Choroid plexus epithelial cell (primary cell): ENCODE results near the gene SLC13A4.

Experiments used
- DNase-seq: peaks from one replicate; pipeline ENCODE4 v3.0.0-alpha.2; 2010; ENCODE audit warnings: low read depth
- H3K4me3 ChIP-seq: 2 replicates; pipeline ENCODE4 v1.5.1; 2011; ENCODE audit warnings: low read depth, mild to moderate bottlenecking, control low read depth, low read length, moderate library complexity
- TF ChIP-seq, protein P1 (sequence below): conservative IDR thresholded peaks from 2 replicates; pipeline ENCODE4 v1.5.1; 2011; ENCODE audit warnings: low read depth, mild to moderate bottlenecking, control low read depth, inconsistent platforms, low read length, moderate library complexity

The SLC13A4 gene

DNA sequence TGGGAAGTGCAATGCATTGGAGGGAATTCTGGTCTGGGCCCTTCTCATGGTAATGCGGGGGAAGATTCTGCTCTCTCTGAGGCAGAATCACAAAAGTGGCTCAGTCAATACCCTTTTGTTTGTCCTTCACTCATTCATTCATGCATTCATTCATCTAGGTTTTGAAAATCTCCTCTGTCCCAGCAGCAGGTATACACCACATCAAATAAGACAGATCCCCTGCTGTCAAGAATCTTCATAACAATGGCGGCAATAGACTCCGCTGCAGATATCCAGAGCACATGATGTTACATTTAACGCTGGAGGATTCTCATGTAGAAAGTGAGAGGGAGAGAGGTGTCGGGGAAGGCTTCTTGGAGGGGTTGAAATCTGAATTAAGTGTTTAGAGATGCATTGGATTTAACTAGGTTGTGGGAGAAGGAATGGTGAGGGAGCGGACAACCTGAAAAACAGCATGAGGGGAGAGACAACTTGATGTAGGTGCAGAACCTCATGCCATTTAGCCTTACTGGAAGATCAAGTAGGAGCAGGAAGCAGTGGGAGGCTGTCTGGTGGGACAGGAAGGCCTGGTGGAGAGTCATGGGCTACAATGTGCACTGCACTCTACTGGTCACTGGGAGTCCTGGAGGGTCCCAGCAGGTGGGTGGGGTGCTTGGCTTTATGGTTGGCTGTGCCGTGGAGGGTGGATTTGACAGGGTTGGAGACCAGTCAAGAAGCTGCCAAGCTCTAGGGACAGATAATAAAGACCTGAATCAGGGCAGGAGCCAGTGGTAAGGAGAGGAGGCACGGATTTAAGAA, 25.8 kb upstream of the SLC13A4 start:
- DNase-seq, result no peak
- TF ChIP-seq, protein P1, sequence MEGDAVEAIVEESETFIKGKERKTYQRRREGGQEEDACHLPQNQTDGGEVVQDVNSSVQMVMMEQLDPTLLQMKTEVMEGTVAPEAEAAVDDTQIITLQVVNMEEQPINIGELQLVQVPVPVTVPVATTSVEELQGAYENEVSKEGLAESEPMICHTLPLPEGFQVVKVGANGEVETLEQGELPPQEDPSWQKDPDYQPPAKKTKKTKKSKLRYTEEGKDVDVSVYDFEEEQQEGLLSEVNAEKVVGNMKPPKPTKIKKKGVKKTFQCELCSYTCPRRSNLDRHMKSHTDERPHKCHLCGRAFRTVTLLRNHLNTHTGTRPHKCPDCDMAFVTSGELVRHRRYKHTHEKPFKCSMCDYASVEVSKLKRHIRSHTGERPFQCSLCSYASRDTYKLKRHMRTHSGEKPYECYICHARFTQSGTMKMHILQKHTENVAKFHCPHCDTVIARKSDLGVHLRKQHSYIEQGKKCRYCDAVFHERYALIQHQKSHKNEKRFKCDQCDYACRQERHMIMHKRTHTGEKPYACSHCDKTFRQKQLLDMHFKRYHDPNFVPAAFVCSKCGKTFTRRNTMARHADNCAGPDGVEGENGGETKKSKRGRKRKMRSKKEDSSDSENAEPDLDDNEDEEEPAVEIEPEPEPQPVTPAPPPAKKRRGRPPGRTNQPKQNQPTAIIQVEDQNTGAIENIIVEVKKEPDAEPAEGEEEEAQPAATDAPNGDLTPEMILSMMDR, result no peak
- no peak overlapping the region for H3K4me3 ChIP-seq

DNA sequence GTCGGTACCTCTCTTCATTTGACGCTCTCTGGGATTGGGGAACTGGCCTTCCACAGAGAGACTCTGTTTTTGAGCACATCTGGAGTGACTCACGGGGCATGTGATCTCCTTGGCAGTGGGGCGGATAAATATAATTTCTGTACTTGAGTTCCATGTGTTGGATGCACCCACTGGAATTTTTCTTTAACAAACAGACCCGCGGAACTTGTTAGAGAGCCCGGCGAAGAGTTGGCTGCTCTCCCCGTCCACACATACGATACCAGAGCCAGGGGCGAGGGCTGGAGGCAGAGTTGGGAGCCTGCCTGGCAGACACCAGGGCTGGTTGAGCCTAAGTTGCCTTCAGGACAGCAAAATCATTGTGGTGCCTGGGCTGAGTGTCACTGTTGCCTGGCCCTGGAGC, 20.8 kb upstream of the SLC13A4 start, which contains the start of gene FAM180A:
TSS of gene FAM180A (minus strand) at position 44 of the 400 bp plus-strand sequence. CDS start 233 bp downstream, outside the sequence.
- TF ChIP-seq, protein P1, result no peak
- no peak within 1 kb of the TSS for H3K4me3 ChIP-seq
- DNase-seq, result no peak

DNA sequence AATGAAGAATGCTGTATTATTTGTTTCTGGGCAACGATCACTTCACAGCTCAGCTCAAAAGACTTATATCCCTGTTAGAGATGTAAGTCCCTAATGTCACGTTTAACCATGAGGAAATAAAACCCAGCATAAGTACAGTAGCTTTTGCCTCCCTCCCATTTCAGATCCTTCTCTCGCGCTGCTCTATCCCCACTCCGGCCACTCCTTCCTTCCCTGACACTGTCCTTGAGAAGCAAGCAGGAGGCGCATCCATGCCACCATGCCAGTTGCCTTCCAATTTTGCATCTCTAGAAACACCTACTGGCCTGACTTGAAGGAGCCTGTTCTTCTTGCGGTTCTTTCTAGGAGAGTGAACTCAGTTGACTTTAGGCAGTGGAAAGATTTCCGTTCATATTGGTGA, 19.4 kb upstream of the SLC13A4 start:
- H3K4me3 ChIP-seq, result no peak overlapping the region
- no peak for DNase-seq
- TF ChIP-seq, protein P1, result no peak

DNA sequence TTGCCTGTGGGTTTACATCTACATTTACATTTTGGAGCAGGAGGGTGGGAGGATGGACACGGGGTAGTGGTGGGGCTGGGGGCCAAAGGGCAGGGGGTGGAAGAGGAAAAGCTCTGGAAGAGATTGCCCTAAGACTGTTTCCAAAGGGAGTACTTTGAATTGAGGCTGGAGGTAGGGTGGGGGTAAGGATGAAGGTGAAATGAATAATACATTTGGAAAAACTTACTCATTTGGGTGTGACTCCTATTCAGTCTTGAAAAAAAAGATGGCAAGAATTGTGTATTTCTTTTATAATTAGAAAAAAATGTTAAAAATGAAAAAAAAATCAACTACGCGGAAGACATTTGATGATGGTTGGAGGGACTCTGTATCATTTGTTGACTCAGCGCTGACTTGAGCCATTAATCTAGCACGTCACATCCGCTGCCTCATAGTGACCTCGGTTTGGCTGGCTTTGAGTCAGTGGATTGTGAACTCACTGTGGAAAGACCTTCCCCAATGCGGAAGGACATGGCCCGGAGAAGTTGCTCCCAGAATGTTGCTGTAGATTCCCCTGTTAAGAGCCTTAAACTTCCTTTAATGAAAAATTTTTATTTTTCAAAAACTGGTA, 17.8 kb upstream of the SLC13A4 start:
- DNase-seq, result peak; percentile 85
- TF ChIP-seq, protein P1, result no peak
- H3K4me3 ChIP-seq, result no peak overlapping the region

DNA sequence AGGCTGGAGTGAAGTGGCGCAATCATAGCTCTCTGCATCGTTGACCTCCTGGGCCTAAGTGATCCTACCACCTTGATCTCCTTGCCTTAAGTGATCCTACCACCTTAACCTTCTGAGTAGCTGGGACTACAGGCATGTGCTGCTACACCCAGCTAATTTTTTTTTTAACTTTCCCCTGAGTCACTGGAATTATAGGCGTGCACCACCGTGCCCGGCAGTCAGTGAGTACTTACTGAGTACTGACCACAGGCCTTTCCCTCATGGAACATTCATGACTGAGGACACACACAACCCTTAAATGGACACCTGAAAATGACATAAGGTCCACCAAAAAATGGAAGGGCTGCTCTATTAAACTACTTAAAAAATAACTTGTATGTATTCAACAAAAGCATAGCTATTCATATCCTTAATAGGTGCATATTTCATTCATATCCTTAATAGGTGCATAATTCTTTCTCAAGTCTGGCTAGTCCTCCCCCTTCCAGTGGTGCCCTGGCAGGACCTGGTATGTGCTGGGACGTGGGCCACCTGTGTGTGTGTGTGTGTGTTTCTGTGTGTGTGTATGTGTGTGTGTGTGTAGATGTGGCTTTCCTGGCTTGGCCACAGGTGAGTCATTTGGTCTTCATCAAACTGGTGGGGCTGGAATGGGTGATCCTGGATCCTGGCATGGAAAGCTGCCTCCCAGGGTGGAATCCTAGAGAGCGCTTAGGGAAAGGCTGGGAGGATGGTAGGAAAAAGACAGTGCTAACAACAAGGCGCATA, 17.1 kb upstream of the SLC13A4 start:
- DNase-seq, result peak; percentile 61
- TF ChIP-seq, protein P1, result no peak
- H3K4me3 ChIP-seq, result no peak overlapping the region

DNA sequence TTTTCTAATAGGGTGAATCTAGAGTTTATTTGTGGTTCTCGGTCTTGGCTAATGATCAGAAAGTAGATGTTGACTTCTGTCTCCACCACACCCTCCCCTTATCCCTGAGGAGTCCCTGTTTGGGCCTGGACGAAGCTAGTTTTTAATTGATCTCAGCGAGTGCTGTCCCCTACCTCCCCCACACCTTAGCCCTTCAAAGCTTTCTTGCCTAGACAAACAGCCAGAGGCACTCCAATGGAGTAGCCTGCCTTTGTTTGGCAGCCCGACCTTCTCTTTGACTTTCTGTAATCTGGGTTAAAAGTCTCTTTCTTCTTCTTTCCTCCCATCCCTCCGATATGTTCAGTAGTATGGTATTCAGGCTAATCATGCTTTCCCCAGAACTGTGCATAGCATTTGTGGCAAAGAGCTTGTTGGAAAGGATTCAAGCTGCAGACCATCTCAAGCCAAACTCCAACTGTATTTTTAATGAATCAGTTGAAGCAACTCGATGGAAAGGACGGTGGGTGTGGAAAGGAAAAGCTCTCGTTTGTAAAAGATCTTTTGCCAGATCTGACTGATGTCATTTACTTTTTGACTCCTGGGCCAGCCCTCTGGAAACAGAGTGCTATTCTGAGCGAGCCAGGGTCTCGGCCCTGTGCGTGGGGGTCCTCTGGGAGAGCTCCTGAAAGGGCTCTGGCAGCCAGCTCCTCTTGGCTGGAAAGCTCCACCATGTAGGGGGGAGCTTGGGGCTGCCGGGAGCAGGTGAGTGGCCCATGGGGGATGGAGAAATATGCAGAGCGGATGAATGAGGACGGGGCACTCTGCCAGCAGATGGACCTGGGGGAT, 16.1 kb upstream of the SLC13A4 start:
- no peak overlapping the region for H3K4me3 ChIP-seq
- TF ChIP-seq, protein P1, result no peak
- DNase-seq, result peak; percentile 54
